PC-3 (cell line): Measurements from ENCODE around the gene INF2. TPM values are rescaled to one million over a fixed set of nuclear protein-coding genes. Genes with fewer than 3 reads are reported as not detected.

Experiments
- ATAC-seq: fragments of 200-7000 bp; cut with Tn5 transposase; 2 replicates; pipeline ENCODE4 v1.9.1; 2020; ENCODE audit warnings: mild to moderate bottlenecking, moderate library complexity
- BruUV-seq: library from RNA; stranded (reverse); fragments of 400-500 nt; replicated peaks from 2 replicates; lab custom pipeline; 2021; lab: Mats Ljungman, UMichigan
- CTCF ChIA-PET: fragments of 300-600 bp; sonication (Branson Sonifier 250); formaldehyde crosslinking; loops from one replicate; lab custom pipeline; 2022; ENCODE audit warnings: antibody characterized with exemption; lab: Charles Lee
- POLR2A ChIA-PET: fragments of 300-600 bp; sonication (Branson Sonifier 250); formaldehyde crosslinking; loops from one replicate; lab custom pipeline; 2022; ENCODE audit warnings: antibody characterized with exemption; ENCODE audit not compliant: unreplicated experiment; lab: Charles Lee
- DNase-seq: peaks from one replicate; pipeline ENCODE4 v3.0.0-alpha.2; 2015
- H2AFZ ChIP-seq: fragments of 300-600 bp; sonication (generic); 2 replicates; pipeline ENCODE4 v1.6.0; 2016; ENCODE audit warnings: antibody characterized with exemption, low read length
- H3F3A ChIP-seq: fragments of 300-600 bp; sonication (generic); one replicate; pipeline ENCODE4 v1.6.0; 2017; ENCODE audit warnings: antibody characterized with exemption, low read length, control low read depth, mild to moderate bottlenecking; ENCODE audit not compliant: unreplicated experiment
- H3K27ac ChIP-seq: fragments of 300-600 bp; sonication (generic); 2 replicates; pipeline ENCODE4 v1.5.1; 2016; ENCODE audit warnings: mild to moderate bottlenecking, low read length
- H3K27me3 ChIP-seq: fragments of 300-600 bp; sonication (generic); 2 replicates; pipeline ENCODE4 v1.6.1; 2016; ENCODE audit warnings: low read length, mixed read lengths
- H3K36me3 ChIP-seq: fragments of 300-600 bp; sonication (generic); 2 replicates; pipeline ENCODE4 v1.6.1; 2016; ENCODE audit warnings: low read depth, mixed run types, low read length, mixed read lengths
- H3K4me1 ChIP-seq: fragments of 300-600 bp; sonication (generic); 2 replicates; pipeline ENCODE4 v1.5.1; 2016; ENCODE audit warnings: low read length; ENCODE audit not compliant: insufficient read depth
- H3K4me2 ChIP-seq: fragments of 300-600 bp; sonication (generic); 2 replicates; pipeline ENCODE4 v1.6.0; 2016; ENCODE audit warnings: low read length
- H3K4me3 ChIP-seq: fragments of 300-600 bp; sonication (generic); 2 replicates; pipeline ENCODE4 v1.5.1; 2016; ENCODE audit warnings: mild to moderate bottlenecking, low read length, mixed read lengths
- H3K79me2 ChIP-seq: fragments of 300-600 bp; sonication (generic); 2 replicates; pipeline ENCODE4 v1.6.1; 2017; ENCODE audit warnings: low read length, mixed read lengths
- H3K9ac ChIP-seq: fragments of 300-600 bp; sonication (generic); 2 replicates; pipeline ENCODE4 v1.6.0; 2016; ENCODE audit warnings: mild to moderate bottlenecking, low read length
- H3K9me2 ChIP-seq: fragments of 300-600 bp; sonication (generic); replicated peaks from 2 replicates; pipeline ENCODE4 v1.6.1; 2016; ENCODE audit warnings: mixed run types, low read length, mixed read lengths
- H3K9me3 ChIP-seq: fragments of 300-600 bp; sonication (generic); 2 replicates; pipeline ENCODE4 v1.6.1; 2016; ENCODE audit warnings: low read length, mixed read lengths
- H4K20me1 ChIP-seq: fragments of 300-600 bp; sonication (generic); 2 replicates; pipeline ENCODE4 v1.6.1; 2016; ENCODE audit warnings: low read length, mixed read lengths
- EZH2 ChIP-seq: fragments of 300-600 bp; sonication (generic); IDR thresholded peaks from one replicate; pipeline ENCODE4 v1.6.1; 2017; ENCODE audit warnings: antibody characterized with exemption, mild to moderate bottlenecking, low read length; ENCODE audit not compliant: unreplicated experiment
- EZH2phosphoT487 ChIP-seq: fragments of 300-600 bp; sonication (generic); IDR thresholded peaks from 2 replicates; pipeline ENCODE4 v1.6.1; 2018; ENCODE audit warnings: mild to moderate bottlenecking, antibody characterized with exemption, low read length, borderline replicate concordance
- intact Hi-C: fragments of 100-400 bp; cut with micrococcal nuclease; formaldehyde crosslinking; loops from 2 replicates; pipeline ENCODE4 v1.9.0; 2023
- total RNA-seq: library from RNA; depleted of rRNA; stranded (reverse); fragments of >200 nt; gene quantifications from 2 replicates; pipeline ENCODE4 v1.2.3, GENCODE V29; 2014
- TF ChIP-seq, protein P1 (sequence below): fragments of 300-600 bp; sonication (generic); conservative IDR thresholded peaks from 2 replicates; pipeline ENCODE4 v1.5.1; 2017; ENCODE audit warnings: antibody characterized with exemption, low read depth, mild to moderate bottlenecking, low read length

INF2 gene
- total RNA-seq, 1 experiment from 2014 or later = 132 TPM

DNA sequence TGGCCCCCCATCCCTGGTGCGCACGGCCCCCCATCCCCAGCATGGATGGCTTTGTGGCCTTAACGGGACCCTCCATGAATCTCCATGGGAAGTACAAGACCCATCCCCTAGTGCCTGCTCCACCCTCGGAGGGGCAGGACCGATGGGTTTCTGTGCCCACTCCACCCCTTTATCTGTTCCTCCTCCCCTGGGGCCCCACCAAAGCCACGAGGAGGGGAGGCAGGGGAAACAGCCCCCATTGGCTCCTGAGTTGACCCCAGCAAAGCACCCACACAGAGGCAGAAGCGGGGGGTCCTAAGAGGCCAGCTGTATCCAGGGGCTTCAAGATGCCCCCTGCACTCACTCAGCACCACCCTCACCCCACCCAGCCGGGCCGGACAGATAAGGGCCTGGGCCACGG lies 48.7 kb upstream of the INF2 start:
- no peaks in the 10 kb centered on the region for H3K79me2 ChIP-seq
- no peak overlapping the region for H3K9ac ChIP-seq
- ChIA-PET CTCF (no interaction called here), POLR2A (no interaction called here)
- 0 out of 2 replicates have a peak, but pooled peaks cover 10% of the 10 kb centered on the region for H3K4me1 ChIP-seq
- H3K9me3 ChIP-seq = no peaks in the 10 kb centered on the region
- TF ChIP-seq, protein P1, sequence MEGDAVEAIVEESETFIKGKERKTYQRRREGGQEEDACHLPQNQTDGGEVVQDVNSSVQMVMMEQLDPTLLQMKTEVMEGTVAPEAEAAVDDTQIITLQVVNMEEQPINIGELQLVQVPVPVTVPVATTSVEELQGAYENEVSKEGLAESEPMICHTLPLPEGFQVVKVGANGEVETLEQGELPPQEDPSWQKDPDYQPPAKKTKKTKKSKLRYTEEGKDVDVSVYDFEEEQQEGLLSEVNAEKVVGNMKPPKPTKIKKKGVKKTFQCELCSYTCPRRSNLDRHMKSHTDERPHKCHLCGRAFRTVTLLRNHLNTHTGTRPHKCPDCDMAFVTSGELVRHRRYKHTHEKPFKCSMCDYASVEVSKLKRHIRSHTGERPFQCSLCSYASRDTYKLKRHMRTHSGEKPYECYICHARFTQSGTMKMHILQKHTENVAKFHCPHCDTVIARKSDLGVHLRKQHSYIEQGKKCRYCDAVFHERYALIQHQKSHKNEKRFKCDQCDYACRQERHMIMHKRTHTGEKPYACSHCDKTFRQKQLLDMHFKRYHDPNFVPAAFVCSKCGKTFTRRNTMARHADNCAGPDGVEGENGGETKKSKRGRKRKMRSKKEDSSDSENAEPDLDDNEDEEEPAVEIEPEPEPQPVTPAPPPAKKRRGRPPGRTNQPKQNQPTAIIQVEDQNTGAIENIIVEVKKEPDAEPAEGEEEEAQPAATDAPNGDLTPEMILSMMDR = no peak
- no peak for TF ChIP-seq EZH2
- no peak for TF ChIP-seq EZH2phosphoT487
- intact Hi-C loops = loop anchor here (10.0 kb wide), 2 partner anchors 506 to 566 kb away; partner anchors contain the start of gene KIF26A
- no peak overlapping the region for H2AFZ ChIP-seq
- H3K9me2 ChIP-seq = no peaks in the 10 kb centered on the region
- ATAC-seq = no peak
- no peaks in the 10 kb centered on the region for H4K20me1 ChIP-seq
- no peak for DNase-seq
- H3K27ac ChIP-seq = no peak overlapping the region
- no TSS peak for BruUV-seq
- H3K4me3 ChIP-seq = no peak overlapping the region
- no peaks in the 10 kb centered on the region for H3K36me3 ChIP-seq
- H3K27me3 ChIP-seq = peaks cover 36% of the 10 kb centered on the region
- H3K4me2 ChIP-seq = no peak overlapping the region
- H3F3A ChIP-seq = no peaks in the 10 kb centered on the region

DNA sequence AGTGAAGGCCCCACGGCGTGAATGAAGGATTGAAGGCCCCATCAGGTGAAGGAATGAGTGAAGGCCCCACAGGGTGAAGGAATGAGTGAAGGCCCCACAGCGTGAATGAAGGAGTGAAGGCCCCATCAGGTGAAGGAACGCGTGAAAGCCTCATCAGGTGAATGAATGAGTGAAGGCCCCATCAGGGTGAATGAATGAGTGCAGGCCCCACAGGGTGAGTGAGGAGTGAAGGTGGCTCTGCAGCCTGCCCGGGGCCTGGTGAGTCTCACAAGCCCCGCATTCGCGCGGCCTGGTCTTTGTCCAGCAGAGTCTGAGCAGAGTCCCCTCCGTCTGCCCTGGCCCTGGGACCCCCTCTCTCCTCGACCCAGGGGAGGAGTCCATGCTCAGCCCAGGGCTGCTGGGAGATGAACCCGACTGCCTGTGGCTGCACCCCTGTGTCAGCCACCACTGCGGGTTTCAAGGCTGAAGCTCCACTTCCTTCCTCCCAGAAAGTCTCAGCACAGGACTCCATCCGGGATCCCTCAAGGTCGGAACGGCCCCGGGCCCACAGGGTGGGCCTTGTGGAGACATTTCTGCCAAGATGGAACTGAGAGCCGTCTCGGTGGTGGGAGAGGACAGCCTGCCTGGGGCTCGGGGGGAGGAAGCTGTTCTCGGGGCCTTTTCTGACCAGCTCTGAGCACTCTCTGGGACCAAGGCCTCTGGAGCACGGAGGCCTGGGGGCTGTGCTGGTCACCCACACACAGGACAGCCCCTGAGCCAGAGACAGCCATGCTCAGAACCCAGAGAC lies 47.5 kb upstream of the INF2 start:
- Histone ChIP-seq H3K27ac (no peak overlapping the region), H3K9me3 (no peaks in the 10 kb centered on the region), H4K20me1 (no peaks in the 10 kb centered on the region), H3K4me3 (no peak overlapping the region), H3K4me2 (no peak overlapping the region), H3F3A (no peaks in the 10 kb centered on the region), H3K9ac (no peak overlapping the region), H3K4me1 (0 out of 2 replicates have a peak, but pooled peaks cover 10% of the 10 kb centered on the region), H2AFZ (no peak overlapping the region), H3K36me3 (no peaks in the 10 kb centered on the region), H3K27me3 (peaks cover 23% of the 10 kb centered on the region), H3K79me2 (no peaks in the 10 kb centered on the region), H3K9me2 (no peaks in the 10 kb centered on the region)
- ChIA-PET CTCF (no interaction called here), POLR2A (no interaction called here)
- ATAC-seq (no peak), DNase-seq (no peak)
- intact Hi-C loops = loop anchor here (10.0 kb wide), 2 partner anchors 507 to 567 kb away; partner anchors contain the start of gene KIF26A
- BruUV-seq = no TSS peak
- TF ChIP-seq EZH2 = no peak

DNA sequence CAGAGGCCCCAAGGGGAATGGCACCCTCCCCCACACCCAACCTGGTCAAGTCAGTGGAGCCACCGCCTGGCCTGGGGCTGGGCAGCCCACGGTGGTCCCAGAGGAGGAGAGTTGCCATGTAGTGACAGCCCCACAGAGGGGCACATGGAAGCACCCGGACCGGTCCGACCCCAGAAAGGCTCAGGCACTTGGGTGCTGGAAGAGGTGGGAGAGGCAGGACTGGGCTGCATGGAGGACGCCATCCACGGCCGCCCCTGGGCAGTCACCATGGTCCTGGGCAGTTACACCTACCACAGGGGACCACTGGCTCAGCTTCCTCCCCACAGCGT lies 46.9 kb upstream of the INF2 start:
- no peaks in the 10 kb centered on the region for H4K20me1 ChIP-seq
- POLR2A ChIA-PET = no interaction called here
- no peaks in the 10 kb centered on the region for H3K9me3 ChIP-seq
- BruUV-seq = no TSS peak
- no peak for ATAC-seq
- H3F3A ChIP-seq = no peaks in the 10 kb centered on the region
- no peaks in the 10 kb centered on the region for H3K79me2 ChIP-seq
- 0 out of 2 replicates have a peak, but pooled peaks cover 6% of the 10 kb centered on the region for H3K4me1 ChIP-seq
- intact Hi-C loops = loop anchor here (10.0 kb wide), 2 partner anchors 508 to 568 kb away; partner anchors contain the start of gene KIF26A
- H3K36me3 ChIP-seq = no peaks in the 10 kb centered on the region
- peaks cover 20% of the 10 kb centered on the region for H3K27me3 ChIP-seq
- CTCF ChIA-PET = no interaction called here
- DNase-seq = no peak
- no peak overlapping the region for H3K9ac ChIP-seq
- no peak overlapping the region for H2AFZ ChIP-seq
- H3K27ac ChIP-seq = no peak overlapping the region
- no peak overlapping the region for H3K4me2 ChIP-seq
- no peaks in the 10 kb centered on the region for H3K9me2 ChIP-seq
- TF ChIP-seq EZH2 (no peak), EZH2phosphoT487 (no peak)
- TF ChIP-seq, protein P1 = no peak
- H3K4me3 ChIP-seq = no peak overlapping the region
